GM12873 (cell line): ENCODE measurements around the gene IL12RB2.

Experiments used
- CTCF ChIP-seq: IDR thresholded peaks from 2 replicates; pipeline ENCODE4 v1.5.1; 2012; ENCODE audit warnings: low read depth, mild to moderate bottlenecking, moderate library complexity, low read length, control low read depth; ENCODE audit not compliant: insufficient read depth; ENCODE audit errors: missing control alignments

IL12RB2 gene

GRCh38 chr1:67404212-67404620, 96.5 kb downstream of the IL12RB2 start:
- no peak for TF ChIP-seq CTCF

GRCh38 chr1:67405473-67406245, 98.0 kb downstream of the IL12RB2 start:
- TF ChIP-seq CTCF, result no peak

GRCh38 chr1:67407498-67407897, 99.8 kb downstream of the IL12RB2 start:
- no peak for TF ChIP-seq CTCF

GRCh38 chr1:67408148-67408547, 100.5 kb downstream of the IL12RB2 start:
- TF ChIP-seq CTCF, result no peak

GRCh38 chr1:67414574-67414973, 106.9 kb downstream of the IL12RB2 start:
- no peak for TF ChIP-seq CTCF

GRCh38 chr1:67415041-67415440, 107.4 kb downstream of the IL12RB2 start:
- TF ChIP-seq CTCF, result no peak

GRCh38 chr1:67418839-67419586, 111.3 kb downstream of the IL12RB2 start:
- no peak for TF ChIP-seq CTCF
